Glomerular endothelial cell (primary cell): ENCODE results near the gene GRK2. TPM values are rescaled to one million over a fixed set of nuclear protein-coding genes. Genes with fewer than 3 reads are reported as not detected.

Experiments
- total RNA-seq: library from RNA; depleted of rRNA; stranded (reverse); fragments of >200 nt; gene quantifications from 2 replicates; pipeline ENCODE4 v1.2.3, GENCODE V29; 2015

Gene GRK2
- total RNA-seq, 1 donor from 2014 or later: 72.7 TPM

Other genes with a start within 250 kb of the GRK2 start
- 0.18 TPM in 1 of 2 replicates, not detected in the other for gene SYT12, start 243.3 kb upstream of the GRK2 start, total RNA-seq
- gene RHOD, start 209.6 kb upstream of the GRK2 start, total RNA-seq: 22.1 and 23.8 TPM in 2 replicates
- 35.8 and 55.2 TPM in 2 replicates for gene KDM2A, start 147.2 kb upstream of the GRK2 start, total RNA-seq
- gene ANKRD13D, start 22.8 kb downstream of the GRK2 start, total RNA-seq: 27.9 and 44.2 TPM in 2 replicates
- gene SSH3, start 37.1 kb downstream of the GRK2 start, total RNA-seq: 16.7 and 19.2 TPM in 2 replicates
- 120 and 151 TPM in 2 replicates for gene POLD4, start 87.1 kb downstream of the GRK2 start, total RNA-seq
- gene CLCF1, start 107.1 kb downstream of the GRK2 start, total RNA-seq: 6.2 and 6.9 TPM in 2 replicates
- 7.3 and 8.7 TPM in 2 replicates for gene RAD9A, start 125.5 kb downstream of the GRK2 start, total RNA-seq
- gene PPP1CA, start 135.4 kb downstream of the GRK2 start, total RNA-seq: 218 and 230 TPM in 2 replicates
- gene TBC1D10C, start 137.6 kb downstream of the GRK2 start, total RNA-seq: 0.23 TPM in 1 of 2 replicates, not detected in the other
- gene CARNS1, start 149.2 kb downstream of the GRK2 start, total RNA-seq: 0.10 and 0.18 TPM in 2 replicates
- gene RPS6KB2, start 162.0 kb downstream of the GRK2 start, total RNA-seq: 39.4 and 39.9 TPM in 2 replicates
- gene PTPRCAP, start 171.2 kb downstream of the GRK2 start, total RNA-seq: 2.2 TPM in 1 of 2 replicates, not detected in the other
- gene CORO1B, start 177.0 kb downstream of the GRK2 start, total RNA-seq: 143 and 144 TPM in 2 replicates
- gene GPR152, start 186.3 kb downstream of the GRK2 start, total RNA-seq: not detected in 2 replicates
- gene CABP4, start 188.9 kb downstream of the GRK2 start, total RNA-seq: 1.3 and 1.7 TPM in 2 replicates
- 32.9 and 88.6 TPM in 2 replicates for gene TMEM134, start 202.8 kb downstream of the GRK2 start, total RNA-seq
- gene AIP, start 216.6 kb downstream of the GRK2 start, total RNA-seq: 43.2 and 51.9 TPM in 2 replicates
- gene PITPNM1, start 238.9 kb downstream of the GRK2 start, total RNA-seq: 18.7 and 64.1 TPM in 2 replicates
- 71.9 and 77.3 TPM in 2 replicates for gene CDK2AP2, start 241.7 kb downstream of the GRK2 start, total RNA-seq